ENCODE measurements around the gene LRRC47. TPM values are rescaled to one million over a fixed set of nuclear protein-coding genes. Genes with fewer than 3 reads are reported as not detected.
"Not testable (repeated sequence)": the region's sequence is repeated elsewhere in the genome, so short reads cannot be mapped to it uniquely, and the experiment has no call there.

Gene LRRC47
- total and polyA plus RNA-seq, 2 experiments from 2014 or later, result 15.1 to 41.9 TPM

DNA sequence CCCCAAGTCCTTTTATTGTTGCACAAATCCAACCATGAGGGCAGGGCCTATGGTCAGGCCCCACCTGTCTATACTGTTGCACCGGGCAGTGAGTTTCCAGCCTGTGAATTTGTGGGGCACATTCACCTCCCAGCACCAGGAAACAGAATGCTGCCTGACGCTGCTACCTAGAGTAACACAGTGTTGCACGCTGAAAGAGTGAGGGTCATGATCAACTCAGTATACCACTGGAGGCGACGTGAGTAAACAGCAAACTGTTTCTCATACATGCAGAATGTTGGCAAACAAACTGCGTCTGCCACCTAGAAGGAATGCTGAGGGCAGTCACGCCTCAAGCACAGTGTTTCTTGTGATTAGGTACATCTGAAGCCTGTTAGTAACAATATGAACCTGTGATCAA lies 13.4 kb upstream of the LRRC47 start:
- H3K9ac ChIP-seq, result no peak overlapping the region
- peak; percentile 42 for DNase-seq
- no peak overlapping the region for H3K27ac ChIP-seq
- H3K4me3 ChIP-seq, result no peak overlapping the region
- 35 to 41% methylated on average over 7 of the region's 7 CpGs for WGBS, 2 experiments (ENCODE audit: low coverage in 1 of 2, low lambda C conversion rate in 2 of 2, missing lambda C conversion rate in 2 of 2)
- H3K27me3 ChIP-seq (replicated peaks; ENCODE audit: insufficient read depth), result no peaks in the 10 kb centered on the region
- H3K9me2 ChIP-seq (ENCODE audit: insufficient read depth), result no peaks in the 10 kb centered on the region
- H3K9me3 ChIP-seq (ENCODE audit: low read depth), result no peaks in the 10 kb centered on the region
- TF ChIP-seq EZH2phosphoT487 (IDR thresholded peaks at IDR 0.05; ENCODE audit: insufficient read depth, low read depth) (no peak), EZH2 (IDR thresholded peaks at IDR 0.05; ENCODE audit: insufficient read depth, poor library complexity, severe bottlenecking) (no peak)
- H3K4me2 ChIP-seq (ENCODE audit: unreplicated experiment), result no peak overlapping the region
- H3F3A ChIP-seq (ENCODE audit: insufficient read depth), result peaks cover 3% of the 10 kb centered on the region; the same call in 1 of the 2 replicates
- H3K4me1 ChIP-seq (ENCODE audit: insufficient read depth), result no peaks in the 10 kb centered on the region
- in situ Hi-C loops (cut with MboI), result no loop called here
- no peaks in the 10 kb centered on the region for H4K20me1 ChIP-seq (ENCODE audit: insufficient read depth)
- H3K36me3 ChIP-seq (ENCODE audit: low read depth), result no peaks in the 10 kb centered on the region
- H3K79me2 ChIP-seq (ENCODE audit: insufficient read depth), result no peaks in the 10 kb centered on the region
- H2AFZ ChIP-seq, result no peak overlapping the region; the same call in 1 of the 2 replicates

- Histone ChIP-seq H3K9ac (no peak overlapping the region), H3K9me2 (ENCODE audit: insufficient read depth) (no peaks in the 10 kb centered on the region), H3F3A (ENCODE audit: insufficient read depth) (peaks cover 3% of the 10 kb centered on the region; the same call in 1 of the 2 replicates), H3K79me2 (ENCODE audit: insufficient read depth) (no peaks in the 10 kb centered on the region), H3K27me3 (replicated peaks; ENCODE audit: insufficient read depth) (0 out of 2 replicates have a peak, but pooled peaks cover 5% of the 10 kb centered on the region), H3K4me2 (ENCODE audit: unreplicated experiment) (no peak overlapping the region), H3K9me3 (ENCODE audit: low read depth) (no peaks in the 10 kb centered on the region), H4K20me1 (ENCODE audit: insufficient read depth) (no peaks in the 10 kb centered on the region), H3K36me3 (ENCODE audit: low read depth) (no peaks in the 10 kb centered on the region), H2AFZ (no peak overlapping the region), H3K4me1 (ENCODE audit: insufficient read depth) (no peaks in the 10 kb centered on the region), H3K4me3 (no peak overlapping the region), H3K27ac (no peak overlapping the region)
- in situ Hi-C loops (cut with MboI), result no loop called here
- no peak for DNase-seq
- no peak for TF ChIP-seq EZH2 (IDR thresholded peaks at IDR 0.05; ENCODE audit: insufficient read depth, poor library complexity, severe bottlenecking)
- TF ChIP-seq EZH2phosphoT487 (IDR thresholded peaks at IDR 0.05; ENCODE audit: insufficient read depth, low read depth), result no peak
- 64 to 69% methylated on average over 5 of the region's 5 CpGs for WGBS, 2 experiments (ENCODE audit: low coverage in 1 of 2, low lambda C conversion rate in 2 of 2, missing lambda C conversion rate in 2 of 2)
Measured at GRCh38 chr1:3807769-3808168, 11.5 kb upstream of the LRRC47 start.

GRCh38 chr1:3805038-3805437 lies 8.7 kb upstream of the LRRC47 start:
- no peak overlapping the region for H3K9ac ChIP-seq
- H2AFZ ChIP-seq, result no peak overlapping the region
- H3K4me2 ChIP-seq (ENCODE audit: unreplicated experiment), result no peak overlapping the region
- no peaks in the 10 kb centered on the region for H3K79me2 ChIP-seq (ENCODE audit: insufficient read depth)
- H3F3A ChIP-seq (ENCODE audit: insufficient read depth), result no peaks in the 10 kb centered on the region
- DNase-seq, result no peak
- 0 out of 2 replicates have a peak, but pooled peaks cover 5% of the 10 kb centered on the region for H3K27me3 ChIP-seq (replicated peaks; ENCODE audit: insufficient read depth)
- no peak overlapping the region for H3K27ac ChIP-seq
- TF ChIP-seq EZH2phosphoT487 (IDR thresholded peaks at IDR 0.05; ENCODE audit: insufficient read depth, low read depth) (no peak), EZH2 (IDR thresholded peaks at IDR 0.05; ENCODE audit: insufficient read depth, poor library complexity, severe bottlenecking) (no peak)
- H3K4me1 ChIP-seq (ENCODE audit: insufficient read depth), result no peaks in the 10 kb centered on the region
- no peaks in the 10 kb centered on the region for H4K20me1 ChIP-seq (ENCODE audit: insufficient read depth)
- in situ Hi-C loops (cut with MboI), result no loop called here
- H3K4me3 ChIP-seq, result no peak overlapping the region
- H3K9me3 ChIP-seq (ENCODE audit: low read depth), result no peaks in the 10 kb centered on the region
- 66 to 70% methylated on average over 11 of the region's 11 CpGs for WGBS, 2 experiments (ENCODE audit: low coverage in 1 of 2, low lambda C conversion rate in 2 of 2, missing lambda C conversion rate in 2 of 2)
- H3K9me2 ChIP-seq (ENCODE audit: insufficient read depth), result no peaks in the 10 kb centered on the region
- no peaks in the 10 kb centered on the region for H3K36me3 ChIP-seq (ENCODE audit: low read depth)

GRCh38 chr1:3804627-3804944 lies 8.3 kb upstream of the LRRC47 start:
- H2AFZ ChIP-seq; in situ Hi-C loops (cut with MboI); H3K4me2 ChIP-seq (ENCODE audit: unreplicated experiment); H3K4me1 ChIP-seq (ENCODE audit: insufficient read depth); H3K9ac ChIP-seq; DNase-seq; H3F3A ChIP-seq (ENCODE audit: insufficient read depth); H4K20me1 ChIP-seq (ENCODE audit: insufficient read depth); H3K9me2 ChIP-seq (ENCODE audit: insufficient read depth); H3K27me3 ChIP-seq (replicated peaks; ENCODE audit: insufficient read depth); H3K79me2 ChIP-seq (ENCODE audit: insufficient read depth); H3K36me3 ChIP-seq (ENCODE audit: low read depth); H3K27ac ChIP-seq; H3K4me3 ChIP-seq; H3K9me3 ChIP-seq (ENCODE audit: low read depth): not testable (repeated sequence)
- 46 to 49% methylated on average over 7 of the region's 7 CpGs for WGBS, 2 experiments (ENCODE audit: low coverage in 1 of 2, low lambda C conversion rate in 2 of 2, missing lambda C conversion rate in 2 of 2)
